Hippocampal formation (tissue), 2 donors: ENCODE measurements around the gene SNX13.

ENCODE experiments used
- DNase-seq, 2 donors: peaks; one replicate each; lab custom pipeline; 2025; lab: John Stamatoyannopoulos, UW

Gene SNX13

GRCh38 chr7:17774716-17775288 is 165.5 kb downstream of the SNX13 start:
- no peak for DNase-seq

GRCh38 chr7:17774248-17774647 is 166.0 kb downstream of the SNX13 start:
- no peak for DNase-seq

GRCh38 chr7:17773289-17773626 is 167.0 kb downstream of the SNX13 start:
- no peak for DNase-seq

- no peak for DNase-seq
These were observed 167.6 kb downstream of the SNX13 start for GRCh38 chr7:17772581-17773288.

- DNase-seq = no peak
These were observed 168.3 kb downstream of the SNX13 start for GRCh38 chr7:17771901-17772408.

- peak in 1 of 2 donors; percentile 29 for DNase-seq
These were observed 169.5 kb downstream of the SNX13 start for GRCh38 chr7:17770710-17771375.

GRCh38 chr7:17769918-17770317 is 170.4 kb downstream of the SNX13 start:
- peak; percentile 45 to 66 for DNase-seq

GRCh38 chr7:17758008-17758407 is 182.3 kb downstream of the SNX13 start:
- no peak for DNase-seq

GRCh38 chr7:17746020-17746530 is 194.2 kb downstream of the SNX13 start:
- DNase-seq = no peak

- no peak for DNase-seq
These were observed 194.7 kb downstream of the SNX13 start for GRCh38 chr7:17745610-17746009.

GRCh38 chr7:17743316-17743715 is 197.0 kb downstream of the SNX13 start:
- DNase-seq = no peak

GRCh38 chr7:17741426-17741825 is 198.9 kb downstream of the SNX13 start:
- no peak for DNase-seq
